ENCODE data around the gene CPPED1.
A peak's percentile ranks its signal among the peaks of the same experiment; 100 is the strongest.

CPPED1 gene

DNA sequence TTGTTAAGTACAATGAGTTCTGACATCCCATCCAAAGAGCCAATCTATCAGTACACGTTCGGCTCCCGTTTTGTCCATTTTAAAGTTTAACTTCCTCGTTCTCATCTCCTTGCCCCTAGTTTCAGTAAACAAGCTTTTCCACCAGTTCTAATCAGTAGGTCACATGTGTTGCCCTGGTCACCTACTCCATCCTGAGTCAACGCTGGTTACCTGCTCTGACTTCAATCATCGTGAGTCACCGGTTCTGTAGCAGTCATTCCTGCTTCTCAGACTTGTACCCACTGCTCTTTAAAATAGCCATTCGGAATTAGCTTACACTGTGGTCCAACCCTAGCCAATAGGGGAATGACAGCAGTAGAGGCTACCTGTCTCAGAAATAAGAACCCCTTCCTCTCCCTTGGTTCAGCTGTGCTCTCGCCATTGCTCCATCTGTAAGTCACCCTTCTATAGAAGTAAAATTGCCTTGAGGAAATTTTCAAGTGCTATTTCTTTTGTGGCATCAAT, 191.0 kb downstream of the CPPED1 start:
- Histone ChIP-seq H4K91ac (ENCODE audit: low read length) (no peak overlapping the region), H2BK12ac (ENCODE audit: low read length in 2 of 2) (no peak overlapping the region), H3K4ac (ENCODE audit: low read depth in 1 of 2, low read length in 2 of 2) (no peak overlapping the region), H4K8ac (ENCODE audit: low read length) (no peak overlapping the region), H3K36me3 (ENCODE audit: control insufficient read depth in 1 of 2, insufficient read depth in 2 of 2, low read depth in 1 of 2, low read length in 2 of 2) (no peaks in the 10 kb centered on the region), H3K4me2 (ENCODE audit: low read length, poor library complexity, severe bottlenecking) (no peak overlapping the region), H3K4me1 (ENCODE audit: control insufficient read depth, insufficient read depth, low read depth, low read length) (peaks cover 5% of the 10 kb centered on the region), H3K27me3 (ENCODE audit: control insufficient read depth in 1 of 2, insufficient read depth in 1 of 2, low read length in 2 of 2) (peaks cover 0 to 2% of the 10 kb centered on the region in 2 experiments), H2BK5ac (ENCODE audit: low read depth, low read length, poor library complexity, severe bottlenecking) (no peak overlapping the region), H3K4me3 (ENCODE audit: insufficient read depth in 1 of 2, low read depth in 1 of 2, low read length in 2 of 2) (no peak overlapping the region), H3K27ac (ENCODE audit: low read length, poor library complexity, severe bottlenecking) (no peak overlapping the region), H3K14ac (ENCODE audit: low read length in 2 of 2) (no peak overlapping the region), H3K23ac (ENCODE audit: low read length in 2 of 2) (no peak overlapping the region), H3K9ac (ENCODE audit: low read length) (no peak overlapping the region), H3K18ac (ENCODE audit: low read depth in 1 of 2, low read length in 2 of 2) (no peak overlapping the region), H3K9me3 (ENCODE audit: control insufficient read depth, low read length) (no peaks in the 10 kb centered on the region), H2AFZ (ENCODE audit: low read depth, low read length) (no peak overlapping the region), H2BK120ac (ENCODE audit: low read depth, low read length) (no peak overlapping the region), H2BK15ac (ENCODE audit: low read depth, poor library complexity, severe bottlenecking) (no peak overlapping the region), H2AK5ac (ENCODE audit: low read length, severe bottlenecking) (no peak overlapping the region), H3K79me1 (replicated peaks; ENCODE audit: low read length, poor library complexity, severe bottlenecking) (no peaks in the 10 kb centered on the region)
- 92% methylated on average over 8 of the region's 9 CpGs for WGBS
- no peak for DNase-seq

DNA sequence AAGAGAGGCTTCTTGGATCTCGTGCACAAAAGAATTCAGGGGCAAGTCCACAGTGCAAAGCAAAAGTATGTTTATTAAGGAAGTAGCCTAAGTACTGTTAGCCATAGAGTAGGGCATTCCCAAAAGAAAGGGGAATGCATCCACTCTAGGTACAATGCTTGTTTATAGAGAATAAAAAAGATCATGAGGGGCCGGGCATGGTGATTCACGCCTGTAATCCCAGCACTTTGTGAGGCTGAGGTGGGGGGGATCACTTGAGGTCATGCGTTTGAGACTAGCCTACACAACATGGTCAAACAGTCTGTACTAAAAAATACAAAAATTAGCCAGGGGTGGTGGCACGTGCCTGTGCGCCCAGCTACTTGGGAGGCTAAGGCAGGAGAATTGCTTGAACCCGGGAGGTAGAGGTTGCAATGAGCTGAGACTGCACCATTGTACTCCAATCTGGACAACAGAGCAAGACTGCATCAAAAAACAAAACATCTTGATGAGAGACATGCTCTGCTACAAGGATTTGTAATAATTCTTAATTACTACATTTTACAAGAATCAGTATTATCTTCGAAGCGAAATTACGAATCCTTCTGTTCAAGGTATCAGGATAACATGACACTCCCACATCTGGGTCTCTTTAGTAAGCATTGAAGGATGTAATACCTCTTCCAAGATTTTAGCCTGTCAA, 191.6 kb downstream of the CPPED1 start:
- Histone ChIP-seq H3K9me3 (ENCODE audit: control insufficient read depth, low read length) (no peaks in the 10 kb centered on the region), H3K36me3 (ENCODE audit: control insufficient read depth in 1 of 2, insufficient read depth in 2 of 2, low read depth in 1 of 2, low read length in 2 of 2) (no peaks in the 10 kb centered on the region), H3K18ac (ENCODE audit: low read depth in 1 of 2, low read length in 2 of 2) (no peak overlapping the region), H3K9ac (ENCODE audit: low read length) (no peak overlapping the region), H3K27ac (ENCODE audit: low read length, poor library complexity, severe bottlenecking) (no peak overlapping the region), H3K4ac (ENCODE audit: low read depth in 1 of 2, low read length in 2 of 2) (no peak overlapping the region), H3K79me1 (replicated peaks; ENCODE audit: low read length, poor library complexity, severe bottlenecking) (no peaks in the 10 kb centered on the region), H2AK5ac (ENCODE audit: low read length, severe bottlenecking) (no peak overlapping the region), H2BK12ac (ENCODE audit: low read length in 2 of 2) (no peak overlapping the region), H3K23ac (ENCODE audit: low read length in 2 of 2) (no peak overlapping the region), H3K4me1 (ENCODE audit: control insufficient read depth, insufficient read depth, low read depth, low read length) (peaks cover 5% of the 10 kb centered on the region), H3K4me3 (ENCODE audit: insufficient read depth in 1 of 2, low read depth in 1 of 2, low read length in 2 of 2) (no peak overlapping the region), H3K27me3 (ENCODE audit: control insufficient read depth in 1 of 2, insufficient read depth in 1 of 2, low read length in 2 of 2) (no peaks in the 10 kb centered on the region), H3K14ac (ENCODE audit: low read length in 2 of 2) (no peak overlapping the region), H2BK120ac (ENCODE audit: low read depth, low read length) (no peak overlapping the region), H2AFZ (ENCODE audit: low read depth, low read length) (no peak overlapping the region), H3K4me2 (ENCODE audit: low read length, poor library complexity, severe bottlenecking) (no peak overlapping the region), H4K91ac (ENCODE audit: low read length) (no peak overlapping the region), H2BK15ac (ENCODE audit: low read depth, poor library complexity, severe bottlenecking) (no peak overlapping the region), H4K8ac (ENCODE audit: low read length) (no peak overlapping the region), H2BK5ac (ENCODE audit: low read depth, low read length, poor library complexity, severe bottlenecking) (no peak overlapping the region)
- WGBS: 73% methylated on average over 9 of the region's 10 CpGs
- DNase-seq: no peak

DNA sequence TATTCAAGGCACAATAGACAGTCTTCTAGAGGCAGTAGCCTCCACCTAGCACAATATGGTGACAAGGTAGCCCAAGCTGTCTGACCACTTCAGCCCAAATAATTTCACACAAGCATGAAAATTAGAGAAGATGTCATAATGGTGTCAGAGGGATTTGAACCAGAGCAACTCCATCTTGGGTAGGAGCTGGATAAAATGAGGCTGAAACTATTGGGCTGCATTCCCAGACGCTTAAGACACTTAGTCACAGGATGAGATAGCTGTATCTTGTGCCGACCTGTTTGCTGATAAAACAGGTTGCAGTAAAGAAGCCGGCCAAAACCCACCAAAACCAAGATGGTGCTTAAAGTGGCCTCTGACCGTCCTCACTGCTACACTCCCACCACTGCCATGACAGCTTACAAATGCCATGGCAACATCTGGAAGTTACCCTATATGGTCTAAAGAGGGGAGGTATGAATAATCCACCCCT, 192.6 kb downstream of the CPPED1 start:
- no peak for DNase-seq
- peaks cover 5% of the 10 kb centered on the region for H3K4me1 ChIP-seq (ENCODE audit: control insufficient read depth, insufficient read depth, low read depth, low read length)
- WGBS: 81% methylated on average over 4 of the region's 4 CpGs
- no peak overlapping the region for H4K8ac ChIP-seq (ENCODE audit: low read length)
- no peaks in the 10 kb centered on the region for H3K27me3 ChIP-seq (ENCODE audit: control insufficient read depth in 1 of 2, insufficient read depth in 1 of 2, low read length in 2 of 2)
- no peak overlapping the region for H3K4me2 ChIP-seq (ENCODE audit: low read length, poor library complexity, severe bottlenecking)
- H2BK5ac ChIP-seq (ENCODE audit: low read depth, low read length, poor library complexity, severe bottlenecking): no peak overlapping the region
- H3K14ac ChIP-seq (ENCODE audit: low read length in 2 of 2): no peak overlapping the region
- no peak overlapping the region for H2BK15ac ChIP-seq (ENCODE audit: low read depth, poor library complexity, severe bottlenecking)
- H3K4ac ChIP-seq (ENCODE audit: low read depth in 1 of 2, low read length in 2 of 2): no peak overlapping the region
- H3K4me3 ChIP-seq (ENCODE audit: insufficient read depth in 1 of 2, low read depth in 1 of 2, low read length in 2 of 2): no peak overlapping the region
- no peak overlapping the region for H2AFZ ChIP-seq (ENCODE audit: low read depth, low read length)
- H3K9me3 ChIP-seq (ENCODE audit: control insufficient read depth, low read length): no peaks in the 10 kb centered on the region
- H3K9ac ChIP-seq (ENCODE audit: low read length): no peak overlapping the region
- H3K23ac ChIP-seq (ENCODE audit: low read length in 2 of 2): no peak overlapping the region
- H4K91ac ChIP-seq (ENCODE audit: low read length): no peak overlapping the region
- H2BK12ac ChIP-seq (ENCODE audit: low read length in 2 of 2): no peak overlapping the region
- no peak overlapping the region for H2BK120ac ChIP-seq (ENCODE audit: low read depth, low read length)
- H3K18ac ChIP-seq (ENCODE audit: low read depth in 1 of 2, low read length in 2 of 2): no peak overlapping the region
- no peak overlapping the region for H3K27ac ChIP-seq (ENCODE audit: low read length, poor library complexity, severe bottlenecking)
- H3K79me1 ChIP-seq (replicated peaks; ENCODE audit: low read length, poor library complexity, severe bottlenecking): no peaks in the 10 kb centered on the region
- no peaks in the 10 kb centered on the region for H3K36me3 ChIP-seq (ENCODE audit: control insufficient read depth in 1 of 2, insufficient read depth in 2 of 2, low read depth in 1 of 2, low read length in 2 of 2)
- no peak overlapping the region for H2AK5ac ChIP-seq (ENCODE audit: low read length, severe bottlenecking)

DNA sequence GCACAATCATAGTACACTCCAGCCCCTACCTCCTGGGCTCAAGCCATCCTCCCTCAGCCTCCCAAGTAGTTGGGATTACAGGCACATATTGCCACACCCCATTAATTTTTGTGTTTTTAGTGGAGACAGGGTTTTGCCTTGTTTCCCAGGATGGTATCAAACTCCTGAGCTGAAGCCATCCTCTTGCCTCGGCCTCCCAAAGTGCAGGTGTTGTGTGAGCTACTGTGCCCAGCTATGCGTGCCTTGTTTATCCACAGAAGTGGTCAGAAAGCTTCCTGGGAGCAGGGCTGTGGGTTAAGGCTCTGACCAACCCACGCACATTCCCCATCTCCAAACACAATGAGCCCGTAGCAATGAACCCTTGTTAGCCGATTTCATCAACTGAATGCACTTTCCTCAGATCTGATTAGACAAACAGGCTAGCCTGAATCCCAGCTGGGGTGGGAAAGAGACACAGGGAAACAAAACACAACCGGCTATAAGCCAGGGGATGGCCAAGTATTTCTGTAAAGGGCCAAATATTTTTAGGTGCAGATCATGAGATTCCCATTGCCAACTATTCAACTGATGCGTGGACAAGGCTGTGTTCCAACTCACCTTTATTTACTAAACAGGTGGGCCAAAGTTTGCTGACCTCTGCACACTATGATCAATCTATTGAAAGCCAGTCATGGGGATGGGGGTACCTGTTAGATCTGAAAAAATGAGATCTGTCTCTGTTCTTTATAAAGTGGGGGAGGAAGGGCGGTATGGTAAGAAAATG, 193.6 kb downstream of the CPPED1 start:
- no peak overlapping the region for H2BK12ac ChIP-seq (ENCODE audit: low read length in 2 of 2)
- no peak for DNase-seq
- H3K23ac ChIP-seq (ENCODE audit: low read length in 2 of 2): no peak overlapping the region
- no peak overlapping the region for H2AFZ ChIP-seq (ENCODE audit: low read depth, low read length)
- H3K9ac ChIP-seq (ENCODE audit: low read length): no peak overlapping the region
- H3K27me3 ChIP-seq (ENCODE audit: control insufficient read depth in 1 of 2, insufficient read depth in 1 of 2, low read length in 2 of 2): no peaks in the 10 kb centered on the region
- H2BK5ac ChIP-seq (ENCODE audit: low read depth, low read length, poor library complexity, severe bottlenecking): no peak overlapping the region
- H3K9me3 ChIP-seq (ENCODE audit: control insufficient read depth, low read length): no peaks in the 10 kb centered on the region
- H2BK120ac ChIP-seq (ENCODE audit: low read depth, low read length): no peak overlapping the region
- no peak overlapping the region for H3K18ac ChIP-seq (ENCODE audit: low read depth in 1 of 2, low read length in 2 of 2)
- no peak overlapping the region for H4K8ac ChIP-seq (ENCODE audit: low read length)
- H3K4me2 ChIP-seq (ENCODE audit: low read length, poor library complexity, severe bottlenecking): no peak overlapping the region
- H3K4me1 ChIP-seq (ENCODE audit: control insufficient read depth, insufficient read depth, low read depth, low read length): peaks cover 5% of the 10 kb centered on the region
- WGBS: 77% methylated on average over 8 of the region's 8 CpGs
- H3K79me1 ChIP-seq (replicated peaks; ENCODE audit: low read length, poor library complexity, severe bottlenecking): no peaks in the 10 kb centered on the region
- H2BK15ac ChIP-seq (ENCODE audit: low read depth, poor library complexity, severe bottlenecking): no peak overlapping the region
- H3K27ac ChIP-seq (ENCODE audit: low read length, poor library complexity, severe bottlenecking): no peak overlapping the region
- no peak overlapping the region for H3K4ac ChIP-seq (ENCODE audit: low read depth in 1 of 2, low read length in 2 of 2)
- H3K14ac ChIP-seq (ENCODE audit: low read length in 2 of 2): peak overlapping the region in 1 of 2 experiments; percentile 48
- H2AK5ac ChIP-seq (ENCODE audit: low read length, severe bottlenecking): no peak overlapping the region
- no peak overlapping the region for H4K91ac ChIP-seq (ENCODE audit: low read length)
- H3K36me3 ChIP-seq (ENCODE audit: control insufficient read depth in 1 of 2, insufficient read depth in 2 of 2, low read depth in 1 of 2, low read length in 2 of 2): no peaks in the 10 kb centered on the region
- H3K4me3 ChIP-seq (ENCODE audit: insufficient read depth in 1 of 2, low read depth in 1 of 2, low read length in 2 of 2): no peak overlapping the region

All from mesenchymal stem cell (in vitro differentiated cells and primary cell).